HG02981 (cell line): ENCODE measurements around the gene ERCC1.
"Not testable (repeated sequence)": the region's sequence is repeated elsewhere in the genome, so short reads cannot be mapped to it uniquely, and the experiment has no call there.

Experiments
- ATAC-seq: cut with Tn5 transposase; IDR thresholded peaks from one replicate; pipeline ENCODE4 v1.9.1; 2021; ENCODE audit warnings: mild to moderate bottlenecking, moderate library complexity; ENCODE audit not compliant: unreplicated experiment

Gene ERCC1

DNA sequence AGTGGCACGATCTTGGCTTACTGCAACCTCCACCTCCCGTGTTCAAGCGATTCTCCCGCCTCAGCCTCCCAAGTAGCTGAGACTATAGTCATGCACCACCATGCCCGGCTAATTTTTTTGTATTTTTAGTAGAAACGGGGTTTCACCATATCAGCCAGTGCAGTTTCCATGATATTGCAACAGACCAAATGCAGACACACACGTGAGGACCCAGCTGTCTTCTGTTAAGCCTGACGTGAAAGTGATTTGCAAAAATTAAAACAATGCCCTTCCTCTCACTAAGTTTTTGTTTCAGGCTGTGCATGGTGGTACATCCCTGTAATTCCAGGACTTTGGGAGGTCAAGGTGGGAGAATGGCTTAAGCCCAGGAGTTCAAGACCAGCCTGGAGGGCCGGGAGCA, 7.3 kb upstream of the ERCC1 start:
- not testable (repeated sequence) for ATAC-seq

DNA sequence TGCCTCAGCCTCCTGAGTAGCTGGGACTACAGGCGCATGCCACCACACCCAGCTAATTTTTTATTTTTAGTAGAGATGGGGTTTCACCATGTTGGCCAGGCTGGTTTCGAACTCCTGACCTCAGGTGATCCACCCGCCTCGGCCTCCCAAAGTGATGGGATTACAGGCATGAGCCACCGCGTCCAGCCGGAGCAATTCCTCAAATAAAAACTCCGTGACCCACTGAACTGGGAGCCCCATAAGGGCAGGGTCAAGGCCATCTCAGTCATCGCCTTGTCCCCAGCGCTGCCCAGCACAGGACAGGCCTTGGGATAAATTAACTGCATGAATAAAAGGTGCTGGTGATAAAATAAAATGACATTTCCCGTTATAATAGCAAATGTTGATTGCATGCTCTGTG, 6.2 kb upstream of the ERCC1 start:
- ATAC-seq: not testable (repeated sequence)

DNA sequence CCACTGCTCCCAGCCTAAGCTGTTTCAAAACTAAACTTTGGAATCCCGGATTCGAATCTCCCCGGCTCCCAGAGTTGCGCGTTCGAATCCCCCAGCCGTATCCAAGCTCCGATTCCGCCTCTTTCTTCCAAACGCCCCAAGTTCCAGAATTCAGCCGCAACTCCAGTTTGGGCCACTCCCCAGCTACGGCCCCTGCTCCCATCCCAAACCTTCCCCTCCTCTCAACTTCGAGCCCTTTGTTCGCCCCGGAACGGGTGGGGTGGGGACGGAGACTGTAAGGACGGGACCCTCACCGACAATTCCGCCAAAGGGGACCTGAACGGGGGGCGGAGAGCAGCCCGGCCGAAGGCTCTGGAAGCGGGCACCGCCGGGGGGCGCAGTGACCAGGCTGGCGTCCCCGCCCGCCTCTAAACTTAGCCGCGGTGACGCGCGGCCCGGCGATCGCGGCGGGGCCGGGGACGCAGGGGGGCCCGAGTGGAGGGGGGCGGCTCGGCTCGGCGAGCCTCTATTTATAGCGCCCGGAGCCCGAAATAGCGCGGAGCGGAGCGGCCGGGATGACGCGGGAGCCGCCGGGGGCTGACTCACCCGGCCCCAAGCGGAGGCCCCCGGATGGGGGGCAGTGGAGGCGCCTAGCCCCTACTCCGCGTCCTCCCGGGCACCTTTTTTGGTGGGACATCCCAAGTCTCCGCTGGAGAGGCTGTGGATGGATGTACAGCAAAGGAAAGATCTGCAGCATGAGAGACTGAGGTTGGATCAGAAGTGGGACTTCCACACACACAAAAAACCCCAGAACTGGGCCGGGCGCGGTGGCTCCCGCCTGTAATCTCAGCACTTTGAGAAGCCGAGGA, 4.9 kb upstream of the ERCC1 start:
- no peak for ATAC-seq

- ATAC-seq: no peak
These were observed 708 bp upstream of the ERCC1 start for GRCh38 chr19:45424191-45425058.

DNA sequence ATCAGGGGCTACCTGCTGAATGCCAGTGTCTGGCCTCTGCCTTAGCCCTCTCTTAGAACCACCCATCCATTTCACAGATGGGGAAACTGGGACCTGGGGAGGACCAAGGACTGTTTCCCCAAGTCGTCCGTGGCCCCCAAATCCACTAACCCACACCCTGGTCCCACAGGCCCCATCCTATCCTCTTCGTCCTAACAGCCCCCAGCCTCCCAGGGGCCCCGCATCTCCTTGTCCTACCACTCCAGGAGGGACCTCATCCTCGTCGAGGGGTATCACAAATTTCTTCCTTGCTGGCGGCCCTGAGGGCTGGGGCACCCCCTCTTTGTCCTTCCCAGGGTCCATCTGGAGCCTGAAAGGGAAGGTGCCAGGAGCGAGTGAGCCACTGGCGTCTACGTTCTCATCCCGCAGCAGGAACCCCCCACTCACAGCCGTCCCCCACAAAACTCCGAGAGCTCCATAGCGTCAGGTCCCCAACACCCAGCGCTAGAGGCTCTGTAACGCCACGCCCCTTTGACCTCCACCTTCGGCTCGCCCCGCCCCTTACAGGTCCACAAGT, 606 bp downstream of the ERCC1 start:
- no peak for ATAC-seq

- no peak for ATAC-seq
These were observed 1.7 kb downstream of the ERCC1 start for GRCh38 chr19:45421947-45422498.

- no peak for ATAC-seq
These were observed 2.8 kb downstream of the ERCC1 start for GRCh38 chr19:45420871-45421270.

DNA sequence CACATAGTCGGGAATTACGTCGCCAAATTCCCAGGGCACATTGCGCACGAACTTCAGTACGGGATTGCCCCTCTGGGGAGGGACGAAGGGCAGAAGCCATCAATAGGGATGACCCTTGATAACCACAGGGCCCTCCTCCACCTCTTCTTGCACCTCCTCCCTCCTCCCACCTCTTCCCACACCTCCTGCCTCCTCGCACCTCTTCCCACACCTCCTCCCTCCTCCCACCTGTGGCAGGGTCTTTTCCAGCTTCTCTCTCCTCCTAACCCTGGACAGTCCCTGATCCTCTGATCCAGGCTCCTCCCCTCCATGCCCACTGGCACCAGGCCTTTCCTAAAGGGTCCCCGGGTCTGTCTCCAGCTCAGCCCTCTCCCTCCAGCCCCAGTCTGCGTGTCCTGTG, 3.4 kb downstream of the ERCC1 start:
- no peak for ATAC-seq

DNA sequence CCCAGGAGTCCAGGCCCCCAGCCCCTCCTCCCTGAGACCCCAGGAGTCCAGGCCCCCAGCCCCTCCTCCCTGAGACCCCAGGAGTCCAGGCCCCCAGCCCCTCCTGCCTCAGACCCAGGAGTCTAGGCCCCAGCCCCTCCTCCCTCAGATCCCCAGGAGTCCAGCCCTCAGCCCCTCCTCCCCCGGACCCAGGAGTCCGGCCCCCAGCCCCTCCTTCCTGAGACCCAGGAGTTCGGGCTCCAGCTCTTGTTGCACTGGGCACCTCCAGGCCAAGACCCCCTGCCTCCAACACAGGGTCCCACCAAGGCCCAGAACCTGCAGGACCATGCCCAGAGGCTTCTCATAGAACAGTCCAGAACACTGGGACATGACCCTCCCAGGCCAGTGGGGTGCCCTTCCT, 3.8 kb downstream of the ERCC1 start:
- no peak for ATAC-seq

- ATAC-seq: no peak
These were observed 4.3 kb downstream of the ERCC1 start for GRCh38 chr19:45419396-45419795.

DNA sequence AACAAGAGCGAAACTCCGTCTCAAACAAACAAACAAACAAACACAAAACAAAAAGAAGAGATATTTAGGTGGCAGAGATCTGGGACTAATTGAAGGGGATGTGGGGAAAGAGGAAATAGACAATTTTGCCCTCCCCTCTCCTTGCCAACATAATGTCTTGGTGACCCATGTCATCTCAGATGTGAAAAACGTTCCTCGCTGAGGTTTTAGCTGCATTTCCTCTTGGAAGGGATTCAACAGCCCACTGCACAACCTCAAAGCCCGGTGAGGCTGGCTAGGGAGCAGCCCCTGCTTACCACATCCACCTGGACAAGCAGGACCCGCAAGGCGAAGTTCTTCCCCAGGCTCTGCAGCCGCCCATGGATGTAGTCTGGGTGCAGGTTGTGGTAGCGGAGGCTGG, 4.9 kb downstream of the ERCC1 start:
- ATAC-seq: no peak

DNA sequence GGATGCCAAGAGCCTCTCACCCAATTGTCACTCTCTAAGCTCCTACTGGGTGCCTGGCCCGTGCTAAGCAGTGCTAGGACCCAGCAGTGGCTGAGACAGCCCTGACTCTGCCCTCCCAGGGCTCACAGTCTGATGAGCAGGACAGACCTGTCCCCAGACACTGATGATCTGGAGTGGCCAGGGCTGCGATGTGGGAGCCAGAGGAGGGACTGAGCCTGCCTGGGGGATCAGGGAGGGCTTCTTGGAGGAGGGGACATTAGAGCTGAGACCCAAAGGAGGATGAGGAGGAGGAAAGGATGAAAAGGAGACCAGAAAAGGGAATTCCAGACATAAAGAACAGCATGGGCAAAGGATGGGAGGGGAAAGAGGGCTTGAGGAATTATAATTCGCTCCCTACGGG, 6.6 kb downstream of the ERCC1 start:
- ATAC-seq: no peak

DNA sequence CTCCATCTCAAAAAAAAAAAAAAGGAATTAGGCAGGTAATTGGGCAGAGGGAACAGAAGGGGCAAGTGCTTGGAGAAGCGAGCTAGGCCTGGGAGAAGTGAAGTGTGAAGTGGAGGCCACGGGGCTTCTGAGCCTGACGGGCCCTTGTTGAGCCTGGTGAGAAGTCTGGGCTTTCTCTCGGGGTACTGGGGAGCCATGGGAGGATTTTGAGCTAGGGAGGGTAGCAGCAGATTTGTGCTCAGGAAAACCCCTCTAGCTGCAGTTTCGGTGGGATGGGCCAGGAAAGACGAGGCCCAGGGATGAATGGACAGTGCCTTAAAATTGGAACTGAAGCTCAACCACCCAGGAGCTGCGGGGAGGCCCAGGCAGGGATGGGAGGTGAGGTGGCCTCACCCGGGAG, 9.2 kb downstream of the ERCC1 start:
- ATAC-seq: no peak

DNA sequence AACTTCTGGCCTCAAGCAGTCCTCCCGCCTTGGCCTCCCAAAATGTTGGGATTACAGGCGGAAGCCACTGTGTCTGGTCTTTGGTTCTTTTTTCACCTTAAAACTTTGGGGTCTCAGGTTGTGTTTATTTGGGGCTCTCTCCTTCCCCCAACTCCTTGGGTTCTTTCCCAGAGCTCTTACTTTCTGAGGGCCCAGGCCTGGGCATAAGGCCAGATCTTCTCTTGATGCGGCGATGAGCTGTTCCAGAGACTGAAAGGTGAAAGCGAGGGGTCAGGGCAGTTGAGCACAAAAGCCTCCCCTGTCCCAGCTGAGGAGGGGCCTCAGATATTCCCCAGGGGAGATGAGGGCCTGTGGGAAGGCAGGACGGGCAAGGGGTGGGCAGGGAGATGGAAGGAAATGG, 10.2 kb downstream of the ERCC1 start:
- no peak for ATAC-seq

DNA sequence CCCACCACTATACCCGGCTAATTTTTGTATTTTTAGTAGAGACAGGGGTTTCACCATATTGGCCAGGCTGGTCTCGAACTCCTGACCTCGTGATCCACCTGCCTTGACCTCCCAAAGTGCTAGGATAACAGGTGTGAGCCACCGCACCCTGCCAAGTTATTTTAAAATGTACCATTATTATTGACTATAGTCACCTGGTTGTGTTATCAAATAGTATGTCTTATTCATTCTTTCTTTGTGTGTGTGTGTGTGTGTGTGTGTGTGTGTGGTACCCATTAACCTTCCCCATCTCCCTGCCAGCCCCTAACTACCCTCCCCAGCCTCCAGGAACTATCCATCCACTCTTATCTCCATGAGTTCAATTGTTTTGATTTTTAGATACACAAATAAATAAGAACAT, 13.4 kb downstream of the ERCC1 start:
- not testable (repeated sequence) for ATAC-seq

DNA sequence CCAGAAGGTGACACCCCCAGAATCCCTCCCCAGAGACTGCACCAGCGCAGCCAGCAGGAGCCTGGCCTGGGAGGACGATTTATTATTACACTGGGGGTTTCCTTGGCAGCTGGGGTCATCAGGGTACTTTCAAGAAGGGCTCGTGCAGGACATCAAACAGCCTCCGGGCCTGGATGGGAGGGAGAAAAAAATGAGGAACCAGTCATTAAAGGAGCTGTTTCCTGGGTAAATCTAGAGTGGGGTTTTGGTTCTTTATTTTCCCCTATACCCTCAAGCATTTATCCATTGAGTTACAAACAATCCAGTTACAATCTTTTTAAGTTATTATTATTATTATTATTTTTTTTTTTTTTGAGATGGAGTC, 14.2 kb downstream of the ERCC1 start:
- no peak for ATAC-seq

DNA sequence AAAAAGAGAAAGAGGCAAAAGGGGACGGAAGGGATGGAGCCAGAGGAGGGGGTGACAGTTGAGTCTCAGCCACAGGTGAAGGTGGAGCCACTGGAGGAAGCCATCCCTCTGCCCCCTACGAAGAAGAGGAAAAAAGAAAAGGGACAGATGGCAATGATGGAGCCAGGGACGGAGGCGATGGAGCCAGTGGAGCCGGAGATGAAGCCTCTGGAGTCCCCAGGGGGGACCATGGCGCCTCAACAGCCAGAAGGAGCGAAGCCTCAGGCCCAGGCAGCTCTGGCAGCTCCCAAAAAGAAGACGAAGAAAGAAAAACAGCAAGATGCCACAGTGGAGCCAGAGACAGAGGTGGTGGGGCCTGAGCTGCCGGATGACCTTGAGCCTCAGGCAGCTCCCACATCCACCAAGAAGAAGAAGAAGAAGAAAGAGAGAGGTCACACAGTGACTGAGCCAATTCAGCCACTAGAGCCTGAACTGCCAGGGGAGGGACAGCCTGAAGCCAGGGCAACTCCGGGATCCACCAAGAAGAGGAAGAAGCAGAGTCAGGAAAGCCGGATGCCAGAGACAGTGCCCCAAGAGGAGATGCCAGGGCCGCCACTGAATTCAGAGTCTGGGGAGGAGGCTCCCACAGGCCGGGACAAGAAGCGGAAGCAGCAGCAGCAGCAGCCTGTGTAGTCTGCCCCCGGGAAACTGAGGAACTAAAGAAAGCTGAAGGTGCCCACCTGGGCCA, 14.7 kb downstream of the ERCC1 start:
- no peak for ATAC-seq

GRCh38 chr19:45408121-45408520, 15.6 kb downstream of the ERCC1 start:
- ATAC-seq: no peak

DNA sequence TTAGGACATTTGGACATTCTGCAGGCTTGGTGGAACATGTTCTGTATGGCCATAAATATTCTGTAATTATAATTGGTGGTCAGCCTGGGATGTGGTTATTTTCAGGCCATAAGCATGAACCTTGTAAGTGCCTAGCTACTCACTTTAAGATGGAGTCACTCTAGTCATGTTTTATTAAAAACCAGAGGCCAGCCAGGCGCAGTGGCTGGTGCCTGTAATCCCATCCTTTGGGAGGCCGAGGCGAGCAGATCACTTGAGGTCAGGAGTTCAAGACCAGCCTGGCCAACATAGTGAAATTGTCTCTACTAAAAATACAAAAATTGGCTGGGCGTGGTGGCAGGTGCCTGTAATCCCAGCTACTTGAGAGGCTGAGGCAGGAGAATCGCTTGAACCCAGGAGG, 16.1 kb downstream of the ERCC1 start:
- ATAC-seq: not testable (repeated sequence)

DNA sequence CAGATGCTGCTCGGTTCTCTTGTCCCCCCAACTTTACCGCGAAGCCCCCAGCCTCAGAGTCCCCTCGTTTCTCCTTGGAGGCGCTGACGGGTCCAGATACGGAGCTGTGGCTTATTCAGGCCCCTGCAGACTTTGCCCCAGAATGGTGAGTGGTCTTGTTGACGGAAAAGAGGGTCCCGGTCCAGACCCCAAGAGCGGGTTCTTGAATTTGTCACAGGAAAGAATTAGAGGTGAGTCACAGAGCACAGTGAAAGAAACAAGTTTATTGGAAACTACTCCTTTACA, 16.7 kb downstream of the ERCC1 start:
- ATAC-seq: no peak
